HepG2 (cell line): ENCODE data around the gene DSG4. TPM values are rescaled to one million over a fixed set of nuclear protein-coding genes. Genes with fewer than 3 reads are reported as not detected.

Experiments used
- AKNA ChIP-seq: sonication (generic); formaldehyde crosslinking; IDR thresholded peaks from 2 replicates; pipeline ENCODE4 v1.4.0; 2020; ENCODE audit warnings: missing genetic modification reagents, borderline replicate concordance
- BCL6 ChIP-seq: IDR thresholded peaks from 2 replicates; pipeline ENCODE4 v1.6.1; 2016; ENCODE audit warnings: missing genetic modification reagents, missing compliant biosample characterization
- CREB1 ChIP-seq, 2 experiments: fragments of 450-650 bp in 1 of 2; IDR thresholded peaks; 2 replicates each; pipeline ENCODE4 v1.6.1; 2016 to 2017; ENCODE audit warnings: control low read depth in 1 of 2, mild to moderate bottlenecking in 1 of 2, missing compliant biosample characterization in 1 of 2, missing genetic modification characterization in 1 of 2
- GABPB1 ChIP-seq: IDR thresholded peaks from 2 replicates; pipeline ENCODE4 v1.6.1; 2016; ENCODE audit warnings: mild to moderate bottlenecking, missing genetic modification reagents, moderate library complexity, missing compliant biosample characterization
- HMG20A ChIP-seq: IDR thresholded peaks from 2 replicates; pipeline ENCODE4 v1.6.1; 2016; ENCODE audit warnings: borderline replicate concordance
- MAFG ChIP-seq: sonication (generic); formaldehyde crosslinking; IDR thresholded peaks from 2 replicates; pipeline ENCODE4 v1.5.1; 2020; ENCODE audit warnings: mild to moderate bottlenecking, missing genetic modification reagents
- MAX ChIP-seq: IDR thresholded peaks from 2 replicates; pipeline ENCODE4 v1.6.1; 2012; ENCODE audit warnings: inconsistent platforms
- MIXL1 ChIP-seq: IDR thresholded peaks from 2 replicates; pipeline ENCODE4 v1.6.1; 2016
- MXD1 ChIP-seq: sonication (generic); formaldehyde crosslinking; IDR thresholded peaks from 2 replicates; pipeline ENCODE4 v1.4.0; 2020; ENCODE audit warnings: mild to moderate bottlenecking, missing genetic modification reagents
- RARA ChIP-seq: IDR thresholded peaks from 2 replicates; pipeline ENCODE4 v1.6.1; 2016; ENCODE audit warnings: missing genetic modification reagents, missing compliant biosample characterization
- RBAK ChIP-seq: sonication (generic); formaldehyde crosslinking; IDR thresholded peaks from 2 replicates; pipeline ENCODE4 v1.5.1; 2020; ENCODE audit warnings: mild to moderate bottlenecking, missing genetic modification reagents
- SMARCC2 ChIP-seq: fragments of 450-650 bp; IDR thresholded peaks from 2 replicates; pipeline ENCODE4 v1.6.1; 2017; ENCODE audit warnings: antibody characterized with exemption, mild to moderate bottlenecking
- SMARCE1 ChIP-seq: fragments of 450-650 bp; IDR thresholded peaks from 2 replicates; pipeline ENCODE4 v1.6.1; 2017; ENCODE audit warnings: borderline replicate concordance
- TARDBP ChIP-seq: sonication (generic); formaldehyde crosslinking; IDR thresholded peaks from 2 replicates; pipeline ENCODE4 v1.8.0; 2022; ENCODE audit warnings: mild to moderate bottlenecking, missing genetic modification reagents
- TBP ChIP-seq: sonication (generic); formaldehyde crosslinking; IDR thresholded peaks from 2 replicates; pipeline ENCODE4 v1.5.0; 2020; ENCODE audit warnings: missing genetic modification reagents
- TIGD3 ChIP-seq: sonication (generic); formaldehyde crosslinking; IDR thresholded peaks from 2 replicates; pipeline ENCODE4 v1.5.1; 2020; ENCODE audit warnings: mild to moderate bottlenecking, missing genetic modification reagents, borderline replicate concordance
- ZMYM4 ChIP-seq: sonication (generic); formaldehyde crosslinking; IDR thresholded peaks from 2 replicates; pipeline ENCODE4 v1.8.1; 2023; ENCODE audit warnings: mild to moderate bottlenecking, missing genetic modification reagents
- ZNF614 ChIP-seq: IDR thresholded peaks from 2 replicates; pipeline ENCODE4 v1.6.1; 2018; ENCODE audit warnings: missing biosample characterization, missing genetic modification reagents, inconsistent platforms, borderline replicate concordance
- ZNF761 ChIP-seq: sonication (generic); formaldehyde crosslinking; conservative IDR thresholded peaks from 2 replicates; pipeline ENCODE4 v1.4.0; 2020; ENCODE audit warnings: mild to moderate bottlenecking, missing genetic modification reagents
- ZNF850 ChIP-seq: sonication (generic); formaldehyde crosslinking; conservative IDR thresholded peaks from 2 replicates; pipeline ENCODE4 v1.9.0; 2021; ENCODE audit warnings: mild to moderate bottlenecking, missing genetic modification reagents
- ZSCAN12 ChIP-seq: sonication (generic); formaldehyde crosslinking; IDR thresholded peaks from 2 replicates; pipeline ENCODE4 v1.9.0; 2021; ENCODE audit warnings: mild to moderate bottlenecking, missing genetic modification reagents
- polyA plus RNA-seq, 8 experiments: library from polyadenylated mRNA; depleted of rRNA in 3 of 8; stranded (reverse) in 7 of 8; unstranded in 1 of 8; fragments of >200 nt; fragmentation: Illumina TruSeq in 4 of 8; extraction: Trizol in 4 of 8; gene quantifications; 2 replicates each; pipeline versions ENCODE4 v1.2.1 to v1.2.3, GENCODE V29; 2011 to 2016; ENCODE audit warnings: low read depth in 4 of 8, missing spikeins in 1 of 8, mixed read lengths in 1 of 8; ENCODE audit not compliant: insufficient read depth in 1 of 8
- total RNA-seq, 5 experiments: library from RNA; depleted of rRNA; stranded (reverse); fragments of >200 nt; fragmentation: Illumina TruSeq; extraction: Trizol; gene quantifications; 2 replicates each; pipeline ENCODE4 v1.2.3, GENCODE V29; 2016; ENCODE audit warnings: low read depth in 1 of 5
- TF ChIP-seq, protein P1 (sequence below): sonication (generic); formaldehyde crosslinking; IDR thresholded peaks from 2 replicates; pipeline ENCODE4 v1.8.1; 2023; ENCODE audit warnings: mild to moderate bottlenecking, inconsistent platforms, moderate library complexity, missing genetic modification reagents, borderline replicate concordance
- TF ChIP-seq, protein P2 (sequence below): IDR thresholded peaks from 2 replicates; pipeline ENCODE4 v1.6.1; 2016; ENCODE audit warnings: control low read depth

DSG4 gene
- total and polyA plus RNA-seq, 2 of the 13 experiments (the other 11 are each of a cell fraction or from before 2014, with no cell fraction given), result 0.07 TPM; not detected in 1

GRCh38 chr18:31373641-31374040, 2.9 kb upstream of the DSG4 start (continued):
- TF ChIP-seq MAX (peak; percentile 76; the same call in 1 of the 2 replicates), ZNF850 (CRISPR knock-in tag) (no peak), TARDBP (CRISPR knock-in tag) (peak; percentile 41; the same call in 1 of the 2 replicates), TIGD3 (CRISPR knock-in tag) (no peak), CREB1 (IDR thresholded peaks at IDR 0.05) (no peak), CREB1 (CRISPR knock-in tag; IDR thresholded peaks at IDR 0.05) (peak; percentile 44; the same call in 1 of the 2 replicates), MAFG (CRISPR knock-in tag) (no peak), AKNA (CRISPR knock-in tag) (no peak), ZNF761 (CRISPR knock-in tag) (no peak), MIXL1 (CRISPR knock-in tag) (peak; percentile 70; the same call in 1 of the 2 replicates), TBP (CRISPR knock-in tag) (no peak), RARA (peak; percentile 87), MXD1 (no peak), ZNF614 (no peak), ZMYM4 (peak; percentile 76), SMARCC2 (no peak), SMARCE1 (no peak), ZSCAN12 (no peak), BCL6 (CRISPR knock-in tag) (peak; percentile 54; the same call in 1 of the 2 replicates), GABPB1 (CRISPR knock-in tag) (peak; percentile 41; the same call in 1 of the 2 replicates), HMG20A (peak; percentile 57; the same call in 1 of the 2 replicates), RBAK (CRISPR knock-in tag) (no peak)
- TF ChIP-seq, protein P1, sequence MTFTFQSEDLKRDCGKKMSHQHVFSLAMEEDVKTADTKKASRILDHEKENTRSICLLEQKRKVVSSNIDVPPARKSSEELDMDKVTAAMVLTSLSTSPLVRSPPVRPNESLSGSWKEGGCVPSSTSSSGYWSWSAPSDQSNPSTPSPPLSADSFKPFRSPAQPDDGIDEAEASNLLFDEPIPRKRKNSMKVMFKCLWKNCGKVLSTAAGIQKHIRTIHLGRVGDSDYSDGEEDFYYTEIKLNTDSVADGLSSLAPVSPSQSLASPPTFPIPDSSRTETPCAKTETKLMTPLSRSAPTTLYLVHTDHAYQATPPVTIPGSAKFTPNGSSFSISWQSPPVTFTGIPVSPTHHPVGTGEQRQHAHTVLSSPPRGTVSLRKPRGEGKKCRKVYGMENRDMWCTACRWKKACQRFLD, result no peak
- TF ChIP-seq, protein P2, sequence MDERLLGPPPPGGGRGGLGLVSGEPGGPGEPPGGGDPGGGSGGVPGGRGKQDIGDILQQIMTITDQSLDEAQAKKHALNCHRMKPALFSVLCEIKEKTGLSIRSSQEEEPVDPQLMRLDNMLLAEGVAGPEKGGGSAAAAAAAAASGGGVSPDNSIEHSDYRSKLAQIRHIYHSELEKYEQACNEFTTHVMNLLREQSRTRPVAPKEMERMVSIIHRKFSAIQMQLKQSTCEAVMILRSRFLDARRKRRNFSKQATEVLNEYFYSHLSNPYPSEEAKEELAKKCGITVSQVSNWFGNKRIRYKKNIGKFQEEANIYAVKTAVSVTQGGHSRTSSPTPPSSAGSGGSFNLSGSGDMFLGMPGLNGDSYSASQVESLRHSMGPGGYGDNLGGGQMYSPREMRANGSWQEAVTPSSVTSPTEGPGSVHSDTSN (CRISPR knock-in tag), result no peak
